ENCODE measurements around the gene PHF21A.

Gene PHF21A

DNA sequence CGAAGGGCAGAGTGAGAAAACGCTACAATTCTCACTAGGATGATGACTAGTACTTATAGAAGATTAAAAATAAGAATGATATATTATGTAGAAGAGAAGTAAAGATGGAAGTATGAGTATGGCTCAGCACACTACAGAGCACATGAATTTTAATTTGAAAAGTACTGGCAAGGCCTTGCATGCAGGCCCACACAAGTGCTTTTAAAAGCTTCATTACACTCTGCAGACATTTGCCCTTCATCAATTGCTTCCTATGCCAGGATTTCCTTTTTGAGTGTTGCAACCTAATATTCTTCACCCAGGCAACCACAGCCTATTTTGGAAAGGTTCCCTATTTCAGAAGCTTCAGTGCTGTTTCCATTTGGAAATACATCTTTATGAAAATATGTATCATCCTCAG, 117.7 kb downstream of the PHF21A start:
- H3K79me2 ChIP-seq (ENCODE audit: insufficient read depth, low read length) = no peaks in the 10 kb centered on the region
- H4K20me1 ChIP-seq (ENCODE audit: insufficient read depth, low read length) = 0 out of 2 replicates have a peak, but pooled peaks cover 4% of the 10 kb centered on the region
- no peaks in the 10 kb centered on the region for H3K9me3 ChIP-seq (ENCODE audit: insufficient read depth, low read length, severe bottlenecking)
- H3K4me3 ChIP-seq (ENCODE audit: low read depth in 1 of 2, low read length in 2 of 2) = no peak overlapping the region
- no peaks in the 10 kb centered on the region for H3K27me3 ChIP-seq (ENCODE audit: insufficient read depth, low read length, poor library complexity)
- 0 out of 3 replicates have a peak, but pooled peaks have one; percentile 29 for ATAC-seq (ENCODE audit: insufficient read depth, low read depth)
- H3K9ac ChIP-seq (ENCODE audit: low read depth, low read length) = no peak overlapping the region
- no peak overlapping the region for H2AFZ ChIP-seq (ENCODE audit: low read depth, low read length)
- no peak for DNase-seq
- no peak overlapping the region for H3K27ac ChIP-seq (ENCODE audit: low read length)
- H3K4me2 ChIP-seq (ENCODE audit: insufficient read depth, low read length) = no peak overlapping the region
- TF ChIP-seq EZH2 (IDR thresholded peaks at IDR 0.05; ENCODE audit: borderline replicate concordance, low read depth, low read length, severe bottlenecking) = no peak
- no peak for TF ChIP-seq CTCF (IDR thresholded peaks at IDR 0.05; ENCODE audit: borderline replicate concordance, extremely low read depth, low read length, poor library complexity, severe bottlenecking)
- H3K4me1 ChIP-seq (ENCODE audit: insufficient read depth, low read length) = no peaks in the 10 kb centered on the region
- no peaks in the 10 kb centered on the region for H3K36me3 ChIP-seq (ENCODE audit: insufficient read depth, low read length)

DNA sequence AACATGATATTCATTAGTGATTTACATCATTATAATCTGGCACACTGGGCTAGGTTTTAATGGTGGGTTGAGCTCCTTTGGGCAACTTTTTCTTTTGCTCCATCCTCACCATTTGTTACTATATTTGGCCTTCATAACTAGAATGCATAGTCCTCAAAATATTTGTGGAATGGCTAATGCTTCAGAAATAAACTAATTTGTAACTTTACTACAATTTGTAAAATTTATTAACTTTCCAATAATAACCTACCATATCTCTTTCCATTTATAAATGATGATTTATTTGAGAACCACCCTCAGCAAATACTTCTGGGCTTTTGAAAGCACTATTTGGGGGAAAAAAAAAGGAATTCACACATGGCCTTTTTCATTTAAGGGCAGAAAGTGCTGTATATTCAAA, 119.1 kb downstream of the PHF21A start:
- Histone ChIP-seq H3K9ac (ENCODE audit: low read depth, low read length) (no peak overlapping the region), H3K4me2 (ENCODE audit: insufficient read depth, low read length) (no peak overlapping the region), H3K79me2 (ENCODE audit: insufficient read depth, low read length) (no peaks in the 10 kb centered on the region)

GRCh38 chr11:46001448-46001914, 119.8 kb downstream of the PHF21A start:
- no peak overlapping the region for H3K4me2 ChIP-seq (ENCODE audit: insufficient read depth, low read length)
- H3K9ac ChIP-seq (ENCODE audit: low read depth, low read length) = no peak overlapping the region

More for the DNA sequence above, 119.1 kb downstream of the PHF21A start:
- no peak overlapping the region for H3K27ac ChIP-seq (ENCODE audit: low read length)
- DNase-seq = no peak
- no peaks in the 10 kb centered on the region for H3K9me3 ChIP-seq (ENCODE audit: insufficient read depth, low read length, severe bottlenecking)
- TF ChIP-seq CTCF (IDR thresholded peaks at IDR 0.05; ENCODE audit: borderline replicate concordance, extremely low read depth, low read length, poor library complexity, severe bottlenecking) (no peak), EZH2 (IDR thresholded peaks at IDR 0.05; ENCODE audit: borderline replicate concordance, low read depth, low read length, severe bottlenecking) (no peak)
- no peaks in the 10 kb centered on the region for H3K27me3 ChIP-seq (ENCODE audit: insufficient read depth, low read length, poor library complexity)
- H3K4me3 ChIP-seq (ENCODE audit: low read depth in 1 of 2, low read length in 2 of 2) = no peak overlapping the region
- no peaks in the 10 kb centered on the region for H3K4me1 ChIP-seq (ENCODE audit: insufficient read depth, low read length)
- no peak overlapping the region for H2AFZ ChIP-seq (ENCODE audit: low read depth, low read length)
- 0 out of 2 replicates have a peak, but pooled peaks cover 4% of the 10 kb centered on the region for H4K20me1 ChIP-seq (ENCODE audit: insufficient read depth, low read length)
- no peaks in the 10 kb centered on the region for H3K36me3 ChIP-seq (ENCODE audit: insufficient read depth, low read length)
- no peak for ATAC-seq (ENCODE audit: insufficient read depth, low read depth)

More at GRCh38 chr11:46001448-46001914, 119.8 kb downstream of the PHF21A start:
- H4K20me1 ChIP-seq (ENCODE audit: insufficient read depth, low read length) = 0 out of 2 replicates have a peak, but pooled peaks cover 4% of the 10 kb centered on the region
- TF ChIP-seq EZH2 (IDR thresholded peaks at IDR 0.05; ENCODE audit: borderline replicate concordance, low read depth, low read length, severe bottlenecking) = no peak
- no peak for TF ChIP-seq CTCF (IDR thresholded peaks at IDR 0.05; ENCODE audit: borderline replicate concordance, extremely low read depth, low read length, poor library complexity, severe bottlenecking)
- no peak overlapping the region for H3K4me3 ChIP-seq (ENCODE audit: low read depth in 1 of 2, low read length in 2 of 2)
- H3K4me1 ChIP-seq (ENCODE audit: insufficient read depth, low read length) = no peaks in the 10 kb centered on the region
- no peaks in the 10 kb centered on the region for H3K36me3 ChIP-seq (ENCODE audit: insufficient read depth, low read length)
- no peaks in the 10 kb centered on the region for H3K79me2 ChIP-seq (ENCODE audit: insufficient read depth, low read length)
- no peak overlapping the region for H3K27ac ChIP-seq (ENCODE audit: low read length)
- DNase-seq (no peak), ATAC-seq (ENCODE audit: insufficient read depth, low read depth) (no peak)
- no peak overlapping the region for H2AFZ ChIP-seq (ENCODE audit: low read depth, low read length)
- H3K9me3 ChIP-seq (ENCODE audit: insufficient read depth, low read length, severe bottlenecking) = no peaks in the 10 kb centered on the region
- H3K27me3 ChIP-seq (ENCODE audit: insufficient read depth, low read length, poor library complexity) = no peaks in the 10 kb centered on the region

Measured in DND-41 (cell line).